Measurements from ENCODE around the gene CCDC12. TPM values are rescaled to one million over a fixed set of nuclear protein-coding genes. Genes with fewer than 3 reads are reported as not detected.

The CCDC12 gene
- total and polyA plus RNA-seq, 2 of the 13 experiments (the other 11 are each of a cell fraction or from before 2014, with no cell fraction given) = 30.1 to 49.5 TPM

GRCh38 chr3:46986782-46987310 lies 10.3 kb upstream of the CCDC12 start:
- in situ Hi-C loops (cut with HindIII; ENCODE audit: extremely low pct_ligation_motif_present, low pct_unique_long_range_greater_than_20kb) (no loop called here), intact Hi-C loops (cut with micrococcal nuclease; ENCODE audit: unreplicated experiment) (no loop called here)
- H3K9me3 ChIP-seq (ENCODE audit: low read length) = no peaks in the 10 kb centered on the region
- no peak for DNase-seq (ENCODE audit: low spot score)
- no peak overlapping the region for H3K4me2 ChIP-seq (ENCODE audit: low read depth, low read length)
- no TSS peak for BruUV-seq (replicated peaks)
- no peaks in the 10 kb centered on the region for H4K20me1 ChIP-seq (ENCODE audit: insufficient read depth, low read length)
- H3K4me3 ChIP-seq (replicated peaks in 1 of 3; ENCODE audit: insufficient read depth in 1 of 3, low read depth in 2 of 3, low read length in 3 of 3) = no peak overlapping the region
- no peak for ATAC-seq
- H3K36me3 ChIP-seq (replicated peaks in 1 of 2; ENCODE audit: control insufficient read depth in 1 of 2, insufficient read depth in 2 of 2, low read length in 2 of 2) = no peaks in the 10 kb centered on the region
- no peak overlapping the region for H2AFZ ChIP-seq (ENCODE audit: low read length)
- no peak overlapping the region for H3K27ac ChIP-seq (ENCODE audit: extremely low read length, insufficient read depth, low read length)
- H3K9ac ChIP-seq (ENCODE audit: insufficient read depth, low read depth, low read length) = no peak overlapping the region
- ChIA-PET CTCF (ENCODE audit: low intra/inter-chr PET ratio, low total read pairs) (no interaction called here), POLR2A (interaction anchor here (1.6 kb wide), 1 partner anchor 10 kb away, joined by 6 read pairs; the partner anchor contains the start of gene CCDC12)
- no peak for FAIRE-seq
- no peaks in the 10 kb centered on the region for H3K27me3 ChIP-seq (ENCODE audit: control insufficient read depth in 1 of 2, insufficient read depth in 2 of 2, low read length in 2 of 2)
- peaks cover 18% of the 10 kb centered on the region for H3K4me1 ChIP-seq (ENCODE audit: insufficient read depth, low read length)
- no peaks in the 10 kb centered on the region for H3K79me2 ChIP-seq (ENCODE audit: insufficient read depth, low read length)
- no CpG with 5 or more reads among the region's 3 CpGs for WGBS (ENCODE audit: low lambda C conversion rate)
- TF ChIP-seq, protein P1, sequence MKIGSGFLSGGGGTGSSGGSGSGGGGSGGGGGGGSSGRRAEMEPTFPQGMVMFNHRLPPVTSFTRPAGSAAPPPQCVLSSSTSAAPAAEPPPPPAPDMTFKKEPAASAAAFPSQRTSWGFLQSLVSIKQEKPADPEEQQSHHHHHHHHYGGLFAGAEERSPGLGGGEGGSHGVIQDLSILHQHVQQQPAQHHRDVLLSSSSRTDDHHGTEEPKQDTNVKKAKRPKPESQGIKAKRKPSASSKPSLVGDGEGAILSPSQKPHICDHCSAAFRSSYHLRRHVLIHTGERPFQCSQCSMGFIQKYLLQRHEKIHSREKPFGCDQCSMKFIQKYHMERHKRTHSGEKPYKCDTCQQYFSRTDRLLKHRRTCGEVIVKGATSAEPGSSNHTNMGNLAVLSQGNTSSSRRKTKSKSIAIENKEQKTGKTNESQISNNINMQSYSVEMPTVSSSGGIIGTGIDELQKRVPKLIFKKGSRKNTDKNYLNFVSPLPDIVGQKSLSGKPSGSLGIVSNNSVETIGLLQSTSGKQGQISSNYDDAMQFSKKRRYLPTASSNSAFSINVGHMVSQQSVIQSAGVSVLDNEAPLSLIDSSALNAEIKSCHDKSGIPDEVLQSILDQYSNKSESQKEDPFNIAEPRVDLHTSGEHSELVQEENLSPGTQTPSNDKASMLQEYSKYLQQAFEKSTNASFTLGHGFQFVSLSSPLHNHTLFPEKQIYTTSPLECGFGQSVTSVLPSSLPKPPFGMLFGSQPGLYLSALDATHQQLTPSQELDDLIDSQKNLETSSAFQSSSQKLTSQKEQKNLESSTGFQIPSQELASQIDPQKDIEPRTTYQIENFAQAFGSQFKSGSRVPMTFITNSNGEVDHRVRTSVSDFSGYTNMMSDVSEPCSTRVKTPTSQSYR (CRISPR knock-in tag; IDR thresholded peaks at IDR 0.05; ENCODE audit: borderline replicate concordance) = no peak
- no peak for TF ChIP-seq ZFAT (CRISPR knock-in tag; conservative IDR thresholded peaks at IDR 0.05)
- TF ChIP-seq ZZZ3 (CRISPR knock-in tag; IDR thresholded peaks at IDR 0.05; ENCODE audit: borderline replicate concordance) = no peak
- no peak for TF ChIP-seq NFE2L1 (CRISPR knock-in tag; IDR thresholded peaks at IDR 0.05; ENCODE audit: borderline replicate concordance)
- no peak for TF ChIP-seq TOPORS (CRISPR knock-in tag; IDR thresholded peaks at IDR 0.05)
- TF ChIP-seq SIN3A (IDR thresholded peaks at IDR 0.05; ENCODE audit: borderline replicate concordance, low read depth, low read length) = no peak
- TF ChIP-seq PPARG (CRISPR knock-in tag; conservative IDR thresholded peaks at IDR 0.05) = no peak
- no peak for TF ChIP-seq NR0B2 (CRISPR knock-in tag; IDR thresholded peaks at IDR 0.05)
- no peak for TF ChIP-seq KDM5A (IDR thresholded peaks at IDR 0.05; ENCODE audit: borderline replicate concordance, low read length)
- TF ChIP-seq, protein P2, sequence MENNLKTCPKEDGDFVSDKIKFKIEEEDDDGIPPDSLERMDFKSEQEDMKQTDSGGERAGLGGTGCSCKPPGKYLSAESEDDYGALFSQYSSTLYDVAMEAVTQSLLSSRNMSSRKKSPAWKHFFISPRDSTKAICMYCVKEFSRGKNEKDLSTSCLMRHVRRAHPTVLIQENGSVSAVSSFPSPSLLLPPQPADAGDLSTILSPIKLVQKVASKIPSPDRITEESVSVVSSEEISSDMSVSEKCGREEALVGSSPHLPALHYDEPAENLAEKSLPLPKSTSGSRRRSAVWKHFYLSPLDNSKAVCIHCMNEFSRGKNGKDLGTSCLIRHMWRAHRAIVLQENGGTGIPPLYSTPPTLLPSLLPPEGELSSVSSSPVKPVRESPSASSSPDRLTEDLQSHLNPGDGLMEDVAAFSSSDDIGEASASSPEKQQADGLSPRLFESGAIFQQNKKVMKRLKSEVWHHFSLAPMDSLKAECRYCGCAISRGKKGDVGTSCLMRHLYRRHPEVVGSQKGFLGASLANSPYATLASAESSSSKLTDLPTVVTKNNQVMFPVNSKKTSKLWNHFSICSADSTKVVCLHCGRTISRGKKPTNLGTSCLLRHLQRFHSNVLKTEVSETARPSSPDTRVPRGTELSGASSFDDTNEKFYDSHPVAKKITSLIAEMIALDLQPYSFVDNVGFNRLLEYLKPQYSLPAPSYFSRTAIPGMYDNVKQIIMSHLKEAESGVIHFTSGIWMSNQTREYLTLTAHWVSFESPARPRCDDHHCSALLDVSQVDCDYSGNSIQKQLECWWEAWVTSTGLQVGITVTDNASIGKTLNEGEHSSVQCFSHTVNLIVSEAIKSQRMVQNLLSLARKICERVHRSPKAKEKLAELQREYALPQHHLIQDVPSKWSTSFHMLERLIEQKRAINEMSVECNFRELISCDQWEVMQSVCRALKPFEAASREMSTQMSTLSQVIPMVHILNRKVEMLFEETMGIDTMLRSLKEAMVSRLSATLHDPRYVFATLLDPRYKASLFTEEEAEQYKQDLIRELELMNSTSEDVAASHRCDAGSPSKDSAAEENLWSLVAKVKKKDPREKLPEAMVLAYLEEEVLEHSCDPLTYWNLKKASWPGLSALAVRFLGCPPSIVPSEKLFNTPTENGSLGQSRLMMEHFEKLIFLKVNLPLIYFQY (CRISPR knock-in tag; IDR thresholded peaks at IDR 0.05; ENCODE audit: borderline replicate concordance) = no peak
- no peak for TF ChIP-seq RXRB (CRISPR knock-in tag; IDR thresholded peaks at IDR 0.05; ENCODE audit: borderline replicate concordance)
- no peak for TF ChIP-seq POLR2AphosphoS5 (IDR thresholded peaks at IDR 0.05; ENCODE audit: low read depth, low read length)
- TF ChIP-seq, protein P3, sequence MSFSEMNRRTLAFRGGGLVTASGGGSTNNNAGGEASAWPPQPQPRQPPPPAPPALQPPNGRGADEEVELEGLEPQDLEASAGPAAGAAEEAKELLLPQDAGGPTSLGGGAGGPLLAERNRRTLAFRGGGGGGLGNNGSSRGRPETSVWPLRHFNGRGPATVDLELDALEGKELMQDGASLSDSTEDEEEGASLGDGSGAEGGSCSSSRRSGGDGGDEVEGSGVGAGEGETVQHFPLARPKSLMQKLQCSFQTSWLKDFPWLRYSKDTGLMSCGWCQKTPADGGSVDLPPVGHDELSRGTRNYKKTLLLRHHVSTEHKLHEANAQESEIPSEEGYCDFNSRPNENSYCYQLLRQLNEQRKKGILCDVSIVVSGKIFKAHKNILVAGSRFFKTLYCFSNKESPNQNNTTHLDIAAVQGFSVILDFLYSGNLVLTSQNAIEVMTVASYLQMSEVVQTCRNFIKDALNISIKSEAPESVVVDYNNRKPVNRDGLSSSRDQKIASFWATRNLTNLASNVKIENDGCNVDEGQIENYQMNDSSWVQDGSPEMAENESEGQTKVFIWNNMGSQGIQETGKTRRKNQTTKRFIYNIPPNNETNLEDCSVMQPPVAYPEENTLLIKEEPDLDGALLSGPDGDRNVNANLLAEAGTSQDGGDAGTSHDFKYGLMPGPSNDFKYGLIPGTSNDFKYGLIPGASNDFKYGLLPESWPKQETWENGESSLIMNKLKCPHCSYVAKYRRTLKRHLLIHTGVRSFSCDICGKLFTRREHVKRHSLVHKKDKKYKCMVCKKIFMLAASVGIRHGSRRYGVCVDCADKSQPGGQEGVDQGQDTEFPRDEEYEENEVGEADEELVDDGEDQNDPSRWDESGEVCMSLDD (CRISPR knock-in tag; IDR thresholded peaks at IDR 0.05; ENCODE audit: borderline replicate concordance) = no peak
- no peak for TF ChIP-seq SATB2 (CRISPR knock-in tag; IDR thresholded peaks at IDR 0.05)
- no peak for TF ChIP-seq MYNN (CRISPR knock-in tag; IDR thresholded peaks at IDR 0.05; ENCODE audit: low read depth)
